GM12878 (cell line): ENCODE measurements around the gene SCN5A. TPM values are rescaled to one million over a fixed set of nuclear protein-coding genes. Genes with fewer than 3 reads are reported as not detected.

ENCODE experiments used
- ATAC-seq: fragments of 200-7000 bp; cut with Tn5 transposase; 3 replicates; pipeline ENCODE4 v1.9.1; 2020; ENCODE audit warnings: mild to moderate bottlenecking, moderate library complexity
- BruUV-seq: library from RNA; stranded (reverse); fragments of 400-500 nt; replicated peaks from 2 replicates; lab custom pipeline; 2021; lab: Mats Ljungman, UMichigan
- CTCF ChIA-PET: fragments of 300-600 bp; sonication (Branson Sonifier 250); formaldehyde crosslinking; extraction: SDS; loops from one replicate; lab custom pipeline; 2021; ENCODE audit warnings: inconsistent platforms; lab: Yijun Ruan, JAX
- POLR2A ChIA-PET: fragments of 350-600 bp; formaldehyde crosslinking; extraction: SDS; loops from one replicate; lab custom pipeline; 2021; ENCODE audit warnings: inconsistent platforms; lab: Charles Lee
- RAD21 ChIA-PET: fragments of 300-600 bp; sonication (Branson Sonifier 250); formaldehyde crosslinking; loops from one replicate; lab custom pipeline; 2023; ENCODE audit warnings: antibody characterized with exemption; ENCODE audit not compliant: unreplicated experiment; lab: Charles Lee
- SMC1A ChIA-PET: fragments of 300-600 bp; sonication (Branson Sonifier 250); formaldehyde crosslinking; loops from one replicate; lab custom pipeline; 2023; ENCODE audit not compliant: unreplicated experiment, uncharacterized antibody; lab: Charles Lee
- DNase-seq: peaks from one replicate; pipeline ENCODE4 v3.0.0-alpha.2; 2011; ENCODE audit warnings: low read depth, low spot score
- FAIRE-seq: peaks from 3 replicates; lab custom pipeline; 2011; peaks lifted over from hg19 to GRCh38; lab: Jason Lieb, UNC
- H2AFZ ChIP-seq: 2 replicates; pipeline ENCODE4 v1.6.0; 2011; ENCODE audit warnings: low read depth, low read length, control low read depth; ENCODE audit not compliant: control insufficient read depth
- H3K27ac ChIP-seq: 2 replicates; pipeline ENCODE4 v1.5.1; 2011; ENCODE audit warnings: control low read depth; ENCODE audit not compliant: control insufficient read depth, insufficient read depth
- H3K27me3 ChIP-seq, 2 experiments: replicated peaks in 1 of 2; 2 replicates each; pipeline versions ENCODE4 v1.6.0 to v1.6.1; 2011; ENCODE audit warnings: low read length in 1 of 2; ENCODE audit not compliant: control insufficient read depth in 2 of 2, insufficient read depth in 2 of 2
- H3K36me3 ChIP-seq, 2 experiments: 2 replicates each; pipeline ENCODE4 v1.5.1; 2011; ENCODE audit warnings: low read length in 1 of 2; ENCODE audit not compliant: control insufficient read depth in 2 of 2, insufficient read depth in 2 of 2
- H3K4me1 ChIP-seq: 2 replicates; pipeline ENCODE4 v1.6.1; 2011; ENCODE audit warnings: mild to moderate bottlenecking, low read length, moderate library complexity, mixed read lengths; ENCODE audit not compliant: control insufficient read depth, insufficient read depth
- H3K4me2 ChIP-seq: 2 replicates; pipeline ENCODE4 v1.6.0; 2011; ENCODE audit warnings: control low read depth; ENCODE audit not compliant: control insufficient read depth, insufficient read depth
- H3K4me3 ChIP-seq: fragments of 200-600 bp; sonication (generic); 2 replicates; pipeline ENCODE4 v1.5.1; 2016
- H3K79me2 ChIP-seq: 2 replicates; pipeline ENCODE4 v1.6.0; 2011; ENCODE audit warnings: low read length; ENCODE audit not compliant: control insufficient read depth, insufficient read depth
- H3K9ac ChIP-seq: 2 replicates; pipeline ENCODE4 v1.8.0; 2011; ENCODE audit warnings: low read length, control low read depth, mixed read lengths; ENCODE audit not compliant: control insufficient read depth, insufficient read depth
- H3K9me3 ChIP-seq: replicated peaks from 3 replicates; pipeline ENCODE4 v1.5.1; 2011; ENCODE audit warnings: mild to moderate bottlenecking, low read length; ENCODE audit not compliant: control insufficient read depth, insufficient read depth
- H4K20me1 ChIP-seq: 2 replicates; pipeline ENCODE4 v1.6.0; 2011; ENCODE audit not compliant: control insufficient read depth, insufficient read depth
- DPF2 ChIP-seq: fragments of 450-650 bp; IDR thresholded peaks from 2 replicates; pipeline ENCODE4 v1.6.1; 2017; ENCODE audit warnings: mild to moderate bottlenecking
- E2F8 ChIP-seq: fragments of 450-650 bp; IDR thresholded peaks from 2 replicates; pipeline ENCODE4 v1.6.1; 2018; ENCODE audit warnings: mild to moderate bottlenecking, low read depth, moderate library complexity; ENCODE audit not compliant: partially characterized antibody
- E4F1 ChIP-seq: fragments of 450-650 bp; IDR thresholded peaks from 2 replicates; pipeline ENCODE4 v1.6.1; 2018; ENCODE audit warnings: borderline replicate concordance, mild to moderate bottlenecking; ENCODE audit not compliant: partially characterized antibody
- EGR1 ChIP-seq, 2 experiments: IDR thresholded peaks; 1 replicate in 1 of 2; 2 replicates in 1 of 2; pipeline ENCODE4 v1.6.1; 2011 to 2012; ENCODE audit warnings: low read depth in 2 of 2, low read length in 2 of 2, borderline replicate concordance in 1 of 2, mild to moderate bottlenecking in 1 of 2, moderate library complexity in 1 of 2
- JUNB ChIP-seq: IDR thresholded peaks from 2 replicates; pipeline ENCODE4 v1.6.1; 2016; ENCODE audit warnings: antibody characterized with exemption, mild to moderate bottlenecking
- POLR2AphosphoS5 ChIP-seq: IDR thresholded peaks from 2 replicates; pipeline ENCODE4 v1.6.1; 2011; ENCODE audit warnings: mild to moderate bottlenecking, low read length, inconsistent platforms
- PRDM15 ChIP-seq: fragments of 450-650 bp; formaldehyde crosslinking; IDR thresholded peaks from 2 replicates; pipeline ENCODE4 v1.4.0; 2020; ENCODE audit warnings: mild to moderate bottlenecking, moderate library complexity
- ZNF384 ChIP-seq: IDR thresholded peaks from 2 replicates; pipeline ENCODE4 v1.6.1; 2012; ENCODE audit warnings: low read depth, mild to moderate bottlenecking, low read length, improper control_type of control experiment, borderline replicate concordance
- ZZZ3 ChIP-seq: IDR thresholded peaks from 2 replicates; pipeline ENCODE4 v1.6.1; 2011; ENCODE audit warnings: low read depth; ENCODE audit not compliant: control insufficient read depth, insufficient read length
- WGBS: methylation state at CpG from one replicate; pipeline ENCODE4 v1.1.6; 2016; ENCODE audit warnings: low lambda C conversion rate; ENCODE audit not compliant: insufficient replicate concordance, insufficient coverage; ENCODE audit errors: missing lambda C conversion rate; 5-methylcytosine and 5-hydroxymethylcytosine counted together
- in situ Hi-C: fragments of 300-500 bp; cut with MboI; formaldehyde crosslinking; loops from 9 replicates; pipeline ENCODE4 v1.14.3; 2018; ENCODE audit warnings: mixed read lengths
- intact Hi-C: fragments of 100-400 bp; cut with micrococcal nuclease; formaldehyde crosslinking; loops from one replicate; pipeline ENCODE4 v1.14.2; 2022; ENCODE audit not compliant: unreplicated experiment
- polyA plus RNA-seq, 11 experiments: library from polyadenylated mRNA; depleted of rRNA in 4 of 11; unstranded in 6 of 11; stranded (reverse) in 5 of 11; fragments of >200 nt; fragmentation: Nextera tagmentation in 4 of 11; fragmentation: Illumina TruSeq in 1 of 11; extraction: Ambion mirVana in 4 of 11; extraction: Trizol in 1 of 11; gene quantifications; 1 replicate in 1 of 11; 2 replicates in 10 of 11; pipeline versions ENCODE4 v1.2.1 to v1.2.3, GENCODE V29; 2011 to 2016; ENCODE audit warnings: inconsistent platforms in 2 of 11, missing spikeins in 2 of 11, low read depth in 1 of 11
- total RNA-seq, 4 experiments: library from RNA; depleted of rRNA in 3 of 4; stranded (reverse); fragments of >200 nt in 3 of 4; fragmentation: Illumina TruSeq in 1 of 4; extraction: Trizol in 1 of 4; gene quantifications; 2 replicates each; pipeline versions ENCODE4 v1.2.1 to v1.2.3, GENCODE V29; 2013 to 2021

The SCN5A gene
- total and polyA plus RNA-seq, 10 of the 15 experiments (the other 5 are each of a cell fraction or from before 2014, with no cell fraction given): not detected

GRCh38 chr3:38532529-38532928 lies 117.0 kb downstream of the SCN5A start:
- ChIA-PET POLR2A (interaction anchor here (0.6 kb wide), 1 partner anchor 115 kb away, joined by 3 read pairs; no protein-coding TSS in a partner anchor), RAD21 (no interaction called here), CTCF (interaction anchor here (0.5 to 2.9 kb wide), 3 partner anchors 11 to 397 kb away, joined by 3 to 12 read pairs (median 3); no protein-coding TSS in a partner anchor), SMC1A (no interaction called here)
- no peaks in the 10 kb centered on the region for H3K9me3 ChIP-seq
- peaks cover 0 to 4% of the 10 kb centered on the region in 2 experiments; a peak in 3 of 4 replicates for H3K36me3 ChIP-seq
- H3K4me2 ChIP-seq: no peak overlapping the region
- WGBS: 76% methylated on average over 3 of the region's 3 CpGs
- H2AFZ ChIP-seq: no peak overlapping the region
- no peak for ATAC-seq
- no peak overlapping the region for H3K27ac ChIP-seq
- H3K27me3 ChIP-seq: no peaks in the 10 kb centered on the region
- TF ChIP-seq E4F1 (no peak), EGR1 (IDR thresholded peaks at IDR 0.05; ENCODE audit: borderline replicate concordance in 1 of 2, low read depth in 2 of 2, low read length in 2 of 2) (no peak), PRDM15 (CRISPR knock-in tag) (no peak), E2F8 (no peak), POLR2AphosphoS5 (no peak), ZZZ3 (no peak), DPF2 (no peak), JUNB (no peak), ZNF384 (no peak)
- H3K4me1 ChIP-seq: no peaks in the 10 kb centered on the region
- intact Hi-C loops (no loop called here), in situ Hi-C loops (no loop called here)
- H3K9ac ChIP-seq: no peak overlapping the region
- BruUV-seq: no TSS peak
- FAIRE-seq: no peak
- no peaks in the 10 kb centered on the region for H4K20me1 ChIP-seq
- H3K79me2 ChIP-seq: no peaks in the 10 kb centered on the region
- H3K4me3 ChIP-seq: no peak overlapping the region
- DNase-seq: no peak
